Kidney capillary endothelial cell (primary cell): Measurements from ENCODE around the gene TXNRD1.
A peak's percentile ranks its signal among the peaks of the same experiment; 100 is the strongest.
"Not testable (repeated sequence)": the region's sequence is repeated elsewhere in the genome, so short reads cannot be mapped to it uniquely, and the experiment has no call there.

Experiments
- DNase-seq: peaks from one replicate; pipeline ENCODE4 v3.0.0-alpha.2; 2018; ENCODE audit warnings: low spot score

TXNRD1 gene

DNA sequence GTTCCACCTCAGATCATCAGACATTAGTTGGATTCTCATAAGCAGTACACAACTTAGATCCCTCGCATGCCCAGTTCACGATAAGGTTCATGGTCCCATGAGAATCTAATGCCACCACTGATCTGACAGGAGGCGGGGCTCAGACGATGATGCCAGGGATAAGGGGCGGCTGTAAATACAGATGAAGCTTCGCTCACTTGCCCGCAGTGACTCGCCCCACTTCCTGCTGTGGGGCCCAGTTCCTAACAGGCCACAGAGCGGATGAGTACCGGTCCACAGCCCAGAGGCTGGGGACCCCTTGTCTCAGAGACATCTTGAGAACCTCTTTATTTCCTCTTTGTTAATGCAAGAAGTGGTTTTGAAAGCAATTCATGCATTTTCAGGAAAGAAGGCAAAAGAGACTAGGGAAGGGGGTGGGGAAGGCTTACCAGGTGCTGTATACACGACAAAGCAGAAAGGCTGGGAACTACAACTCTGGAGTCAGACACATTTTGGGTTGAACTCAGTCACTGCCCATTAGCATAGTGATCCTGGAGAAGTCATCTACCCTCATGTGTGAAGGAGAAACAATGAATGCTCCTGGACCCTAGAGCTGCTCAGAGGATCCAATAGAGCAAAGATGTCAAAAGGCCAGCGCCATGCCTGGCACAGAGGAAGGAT, 156.6 kb downstream of the TXNRD1 start:
- DNase-seq: no peak

GRCh38 chr12:104372721-104373335, 157.2 kb downstream of the TXNRD1 start:
- DNase-seq: no peak

GRCh38 chr12:104374071-104374470, 158.5 kb downstream of the TXNRD1 start:
- DNase-seq: no peak

- DNase-seq: no peak
Measured at GRCh38 chr12:104374806-104375205, 159.2 kb downstream of the TXNRD1 start.

DNA sequence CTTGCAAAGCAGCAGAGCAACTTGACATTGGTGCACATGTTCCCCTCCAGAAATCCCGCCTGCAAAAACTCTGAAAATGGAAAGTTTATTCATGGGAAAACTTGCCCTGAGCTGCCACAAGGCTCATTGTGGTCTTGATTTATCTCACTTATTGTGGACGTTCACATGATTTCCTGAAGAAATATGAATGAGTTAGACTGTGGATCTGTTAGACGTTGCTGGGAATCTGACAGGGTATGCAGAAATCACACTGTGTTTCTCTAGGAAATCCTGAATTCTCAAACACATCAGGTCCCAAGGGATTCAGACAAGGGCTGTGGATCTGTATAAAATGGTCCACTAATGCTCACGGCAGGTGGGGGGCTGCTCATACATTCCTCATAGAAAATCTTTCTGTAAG, 160.2 kb downstream of the TXNRD1 start:
- no peak for DNase-seq

- DNase-seq: no peak
Measured at GRCh38 chr12:104376650-104377513, 161.3 kb downstream of the TXNRD1 start.

DNA sequence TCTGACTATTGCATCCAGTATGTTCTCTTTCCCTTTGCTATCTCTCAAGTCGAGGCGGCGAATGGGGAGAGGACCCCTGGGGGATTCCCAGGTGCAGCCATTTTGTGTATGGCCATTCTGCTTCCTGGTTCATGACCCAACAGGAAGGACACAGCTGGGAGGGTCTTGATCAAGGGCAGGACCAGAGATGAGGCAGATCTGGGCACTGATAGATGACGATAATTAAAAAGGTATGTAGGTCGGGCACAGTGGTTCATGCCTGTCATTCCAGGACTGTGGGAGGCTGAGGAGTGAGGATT, 161.9 kb downstream of the TXNRD1 start:
- no peak for DNase-seq

DNA sequence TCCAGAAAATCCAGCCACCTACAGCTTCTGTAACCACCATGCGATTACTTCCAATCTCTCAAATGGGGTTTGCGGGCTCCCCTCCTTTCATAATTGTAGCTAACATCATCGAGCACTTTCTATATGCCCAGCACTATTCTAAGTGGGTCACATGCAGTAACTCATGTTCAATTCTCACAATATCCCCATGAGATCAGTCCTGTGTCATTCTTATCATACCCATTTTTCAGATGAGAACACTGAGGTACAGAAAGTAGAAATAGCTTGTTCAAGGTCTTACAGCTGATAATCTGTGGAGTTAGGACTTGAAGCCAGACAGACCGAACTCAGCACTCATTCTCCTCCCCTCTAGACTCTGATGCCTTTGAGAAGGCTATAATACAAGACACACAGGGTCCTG, 162.8 kb downstream of the TXNRD1 start:
- no peak for DNase-seq

GRCh38 chr12:104381341-104381730, 165.8 kb downstream of the TXNRD1 start:
- no peak for DNase-seq

DNA sequence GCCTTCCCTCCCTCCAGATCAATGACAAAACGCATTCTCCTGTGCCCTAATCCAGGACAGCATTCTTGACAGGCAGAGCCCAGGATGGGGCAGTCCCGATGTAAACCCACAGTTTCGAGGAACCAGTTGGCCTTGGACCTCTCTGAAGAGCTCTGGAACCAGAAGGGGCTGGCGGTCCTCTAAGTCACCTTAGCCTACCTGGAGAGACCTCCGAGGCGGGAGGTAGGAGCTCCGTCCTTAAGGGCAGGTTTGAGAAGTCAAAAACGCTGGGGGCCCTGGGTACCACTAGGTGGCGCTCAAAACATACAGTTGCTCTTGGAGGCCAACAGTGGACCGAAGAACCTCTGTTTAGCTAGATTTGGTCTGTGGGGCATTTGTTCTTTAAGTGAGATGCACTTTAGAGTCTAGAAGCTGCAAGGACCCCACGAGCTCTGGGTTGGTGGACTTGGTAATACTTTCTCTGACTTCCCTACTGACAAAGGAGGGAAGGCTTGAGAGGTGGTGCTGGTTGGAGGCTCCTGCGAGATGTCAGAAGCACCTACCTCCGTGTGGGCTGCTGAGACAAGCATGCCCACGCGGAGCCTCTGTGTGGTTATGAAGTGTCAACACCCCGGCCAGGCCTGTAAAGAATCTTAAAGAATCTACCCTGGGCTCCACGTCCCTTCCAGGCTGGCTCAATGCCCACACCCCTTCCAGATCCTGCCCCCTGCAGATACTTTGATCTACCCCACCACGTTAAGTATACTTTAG, 166.3 kb downstream of the TXNRD1 start:
- peak; percentile 70 for DNase-seq

- DNase-seq: no peak
Measured at GRCh38 chr12:104384141-104384880, 168.7 kb downstream of the TXNRD1 start.

DNA sequence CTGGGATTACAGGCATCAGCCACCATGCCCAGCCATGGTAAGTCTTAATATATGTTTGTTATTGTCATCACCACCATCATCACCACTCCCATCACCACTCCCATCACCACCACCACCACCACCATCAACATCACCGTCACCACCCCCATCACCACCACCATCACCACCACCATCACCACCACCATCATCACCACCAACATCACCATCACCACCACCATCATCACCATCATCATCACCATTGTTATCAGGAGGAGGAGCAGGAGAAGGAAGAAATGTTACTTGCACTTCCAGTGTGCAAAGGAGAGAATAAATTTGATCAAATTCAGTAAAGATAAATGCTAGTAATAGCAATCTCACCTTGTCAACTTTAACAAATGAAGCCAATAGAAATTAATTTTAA, 169.9 kb downstream of the TXNRD1 start:
- no peak for DNase-seq

- no peak for DNase-seq
Measured at GRCh38 chr12:104386461-104386860, 170.9 kb downstream of the TXNRD1 start.

DNA sequence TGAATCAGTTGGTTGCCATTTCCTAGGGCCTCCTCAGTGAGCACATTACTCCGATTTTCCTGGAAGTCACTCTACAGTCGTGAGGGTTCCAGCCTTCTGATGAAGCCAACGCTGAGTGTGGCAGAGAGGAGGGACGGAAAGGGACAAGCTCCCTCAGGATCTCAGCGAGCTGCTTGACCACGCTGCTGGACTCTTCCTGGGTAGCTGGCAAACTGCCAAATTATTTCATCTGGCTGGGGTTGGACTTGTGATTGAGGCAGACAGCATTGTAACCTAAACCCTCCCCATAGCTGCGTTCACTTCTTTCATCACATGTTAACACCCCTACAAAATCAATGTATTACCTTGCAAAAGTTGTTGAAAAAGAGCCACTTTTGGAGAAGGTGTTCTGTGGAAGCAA, 171.6 kb downstream of the TXNRD1 start:
- DNase-seq: no peak

DNA sequence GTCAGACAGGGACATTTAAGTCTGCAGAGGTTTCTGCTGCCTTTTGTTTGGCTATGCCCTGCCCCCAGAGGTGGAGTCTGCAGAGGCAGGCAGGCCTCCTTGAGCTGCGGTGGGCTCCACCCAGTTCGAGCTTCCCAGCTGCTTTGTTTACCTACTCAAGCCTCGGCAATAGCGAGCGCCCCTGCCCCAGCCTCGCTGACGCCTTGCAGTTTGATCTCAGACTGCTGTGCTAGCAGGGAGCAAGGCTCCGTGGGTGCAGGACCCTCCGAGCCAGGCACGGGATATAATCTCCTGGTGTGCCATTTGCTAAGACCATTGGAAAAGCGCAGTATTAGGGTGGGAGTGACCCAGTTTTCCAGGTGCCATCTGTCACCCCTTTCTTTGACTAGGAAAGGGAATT, 178.5 kb downstream of the TXNRD1 start:
- not testable (repeated sequence) for DNase-seq
